ENCODE measurements around the gene PGLYRP1.

GRCh38 chr19:45971260-45971902 lies 51.5 kb downstream of the PGLYRP1 start:
- TF ChIP-seq SNAI2 (CRISPR knock-in tag; IDR thresholded peaks at IDR 0.05) (no peak), RARB (CRISPR knock-in tag; IDR thresholded peaks at IDR 0.05) (no peak), ZNF8 (CRISPR knock-in tag; IDR thresholded peaks at IDR 0.05) (no peak), ESRRG (CRISPR knock-in tag; IDR thresholded peaks at IDR 0.05) (no peak), CREB5 (CRISPR knock-in tag; IDR thresholded peaks at IDR 0.05; ENCODE audit: low read depth) (no peak), GLIS3 (CRISPR knock-in tag; IDR thresholded peaks at IDR 0.05) (no peak), PATZ1 (CRISPR knock-in tag; IDR thresholded peaks at IDR 0.05; ENCODE audit: borderline replicate concordance) (no peak), PPARA (CRISPR knock-in tag; IDR thresholded peaks at IDR 0.05; ENCODE audit: borderline replicate concordance) (no peak), TCF4 (CRISPR knock-in tag; IDR thresholded peaks at IDR 0.05; ENCODE audit: borderline replicate concordance) (no peak), ZNF565 (CRISPR knock-in tag; conservative IDR thresholded peaks at IDR 0.05; ENCODE audit: low read depth) (no peak)
- TF ChIP-seq, protein P1, sequence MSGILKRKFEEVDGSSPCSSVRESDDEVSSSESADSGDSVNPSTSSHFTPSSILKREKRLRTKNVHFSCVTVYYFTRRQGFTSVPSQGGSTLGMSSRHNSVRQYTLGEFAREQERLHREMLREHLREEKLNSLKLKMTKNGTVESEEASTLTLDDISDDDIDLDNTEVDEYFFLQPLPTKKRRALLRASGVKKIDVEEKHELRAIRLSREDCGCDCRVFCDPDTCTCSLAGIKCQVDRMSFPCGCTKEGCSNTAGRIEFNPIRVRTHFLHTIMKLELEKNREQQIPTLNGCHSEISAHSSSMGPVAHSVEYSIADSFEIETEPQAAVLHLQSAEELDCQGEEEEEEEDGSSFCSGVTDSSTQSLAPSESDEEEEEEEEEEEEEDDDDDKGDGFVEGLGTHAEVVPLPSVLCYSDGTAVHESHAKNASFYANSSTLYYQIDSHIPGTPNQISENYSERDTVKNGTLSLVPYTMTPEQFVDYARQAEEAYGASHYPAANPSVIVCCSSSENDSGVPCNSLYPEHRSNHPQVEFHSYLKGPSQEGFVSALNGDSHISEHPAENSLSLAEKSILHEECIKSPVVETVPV (CRISPR knock-in tag; IDR thresholded peaks at IDR 0.05) = no peak
